ENCODE results near the gene MCUB. TPM values are rescaled to one million over a fixed set of nuclear protein-coding genes. Genes with fewer than 3 reads are reported as not detected.

Gene MCUB
- total RNA-seq, 1 donor from 2014 or later, result 14.8 TPM

- Mint-ChIP-seq H3K27me3 (ENCODE audit: unreplicated experiment) (no peaks in the 10 kb centered on the region), H3K9me3 (ENCODE audit: unreplicated experiment) (peaks cover 12% of the 10 kb centered on the region), H3K4me1 (ENCODE audit: unreplicated experiment) (no peaks in the 10 kb centered on the region), H3K36me3 (ENCODE audit: unreplicated experiment) (peaks cover 2% of the 10 kb centered on the region), H3K27ac (ENCODE audit: unreplicated experiment) (no peak overlapping the region), H3K4me3 (ENCODE audit: unreplicated experiment) (no peak overlapping the region)
- no peak for TF ChIP-seq CTCF (IDR thresholded peaks at IDR 0.05)
- DNase-seq (ENCODE audit: extremely low spot score, unreplicated experiment), result no peak
These were observed 41.3 kb downstream of the MCUB start for GRCh38 chr4:109601336-109601735.

GRCh38 chr4:109607976-109608375 lies 47.9 kb downstream of the MCUB start:
- no peaks in the 10 kb centered on the region for H3K27me3 Mint-ChIP-seq (ENCODE audit: unreplicated experiment)
- DNase-seq (ENCODE audit: extremely low spot score, unreplicated experiment), result no peak
- H3K36me3 Mint-ChIP-seq (ENCODE audit: unreplicated experiment), result peaks cover 9% of the 10 kb centered on the region
- H3K4me1 Mint-ChIP-seq (ENCODE audit: unreplicated experiment), result peaks cover 1% of the 10 kb centered on the region
- no peak overlapping the region for H3K4me3 Mint-ChIP-seq (ENCODE audit: unreplicated experiment)
- peaks cover 23% of the 10 kb centered on the region for H3K9me3 Mint-ChIP-seq (ENCODE audit: unreplicated experiment)
- no peak overlapping the region for H3K27ac Mint-ChIP-seq (ENCODE audit: unreplicated experiment)
- TF ChIP-seq CTCF (IDR thresholded peaks at IDR 0.05), result no peak

- Mint-ChIP-seq H3K36me3 (ENCODE audit: unreplicated experiment) (peaks cover 9% of the 10 kb centered on the region), H3K4me1 (ENCODE audit: unreplicated experiment) (peaks cover 1% of the 10 kb centered on the region), H3K4me3 (ENCODE audit: unreplicated experiment) (no peak overlapping the region), H3K9me3 (ENCODE audit: unreplicated experiment) (peaks cover 23% of the 10 kb centered on the region), H3K27me3 (ENCODE audit: unreplicated experiment) (no peaks in the 10 kb centered on the region), H3K27ac (ENCODE audit: unreplicated experiment) (no peak overlapping the region)
- no peak for DNase-seq (ENCODE audit: extremely low spot score, unreplicated experiment)
- TF ChIP-seq CTCF (IDR thresholded peaks at IDR 0.05), result no peak
These were observed 48.8 kb downstream of the MCUB start for GRCh38 chr4:109608879-109609278.

- no peak for TF ChIP-seq CTCF (IDR thresholded peaks at IDR 0.05)
These were observed 49.4 kb downstream of the MCUB start for GRCh38 chr4:109609431-109609830.

GRCh38 chr4:109610489-109610888 lies 50.4 kb downstream of the MCUB start:
- Mint-ChIP-seq H3K4me1 (ENCODE audit: unreplicated experiment) (peaks cover 1% of the 10 kb centered on the region), H3K27me3 (ENCODE audit: unreplicated experiment) (no peaks in the 10 kb centered on the region)

More at GRCh38 chr4:109609431-109609830, 49.4 kb downstream of the MCUB start:
- Mint-ChIP-seq H3K27me3 (ENCODE audit: unreplicated experiment) (no peaks in the 10 kb centered on the region), H3K4me1 (ENCODE audit: unreplicated experiment) (peaks cover 1% of the 10 kb centered on the region), H3K4me3 (ENCODE audit: unreplicated experiment) (no peak overlapping the region), H3K9me3 (ENCODE audit: unreplicated experiment) (peaks cover 23% of the 10 kb centered on the region), H3K36me3 (ENCODE audit: unreplicated experiment) (peaks cover 9% of the 10 kb centered on the region), H3K27ac (ENCODE audit: unreplicated experiment) (no peak overlapping the region)
- DNase-seq (ENCODE audit: extremely low spot score, unreplicated experiment), result no peak

More at GRCh38 chr4:109610489-109610888, 50.4 kb downstream of the MCUB start:
- H3K36me3 Mint-ChIP-seq (ENCODE audit: unreplicated experiment), result peaks cover 9% of the 10 kb centered on the region
- TF ChIP-seq CTCF (IDR thresholded peaks at IDR 0.05), result no peak
- no peak for DNase-seq (ENCODE audit: extremely low spot score, unreplicated experiment)
- peaks cover 23% of the 10 kb centered on the region for H3K9me3 Mint-ChIP-seq (ENCODE audit: unreplicated experiment)
- no peak overlapping the region for H3K27ac Mint-ChIP-seq (ENCODE audit: unreplicated experiment)
- no peak overlapping the region for H3K4me3 Mint-ChIP-seq (ENCODE audit: unreplicated experiment)
